Mucosa of rectum (tissue), 2 donors: ENCODE measurements around the gene KRT71.

Experiments
- H3K27ac ChIP-seq, 2 donors: one replicate each; pipeline ENCODE4 v1.7.0; 2013; ENCODE audit warnings: inconsistent platforms in 2 of 2, low read depth in 2 of 2, low read length in 2 of 2
- H3K27me3 ChIP-seq, 2 donors: one replicate each; pipeline ENCODE4 v1.7.0; 2013; ENCODE audit warnings: low read length in 2 of 2; ENCODE audit not compliant: control insufficient read depth in 2 of 2, insufficient read depth in 2 of 2
- H3K36me3 ChIP-seq, 2 donors: one replicate each; pipeline ENCODE4 v1.7.0; 2013; ENCODE audit warnings: low read length in 2 of 2; ENCODE audit not compliant: control insufficient read depth in 2 of 2, insufficient read depth in 2 of 2
- H3K4me1 ChIP-seq, 2 donors: one replicate each; pipeline ENCODE4 v1.7.0; 2013; ENCODE audit warnings: low read length in 2 of 2, mild to moderate bottlenecking in 1 of 2; ENCODE audit not compliant: control insufficient read depth in 2 of 2, insufficient read depth in 2 of 2
- H3K4me3 ChIP-seq, 2 donors: one replicate each; pipeline ENCODE4 v1.7.0; 2013; ENCODE audit warnings: low read length in 2 of 2
- H3K9ac ChIP-seq, 2 donors: one replicate each; pipeline ENCODE4 v1.7.0; 2013; ENCODE audit warnings: low read length in 2 of 2, low read depth in 1 of 2, mild to moderate bottlenecking in 1 of 2
- H3K9me3 ChIP-seq, 2 donors: one replicate each; pipeline ENCODE4 v1.7.0; 2013; ENCODE audit warnings: low read length in 2 of 2; ENCODE audit not compliant: control insufficient read depth in 2 of 2
- donor health status: healthy.
- donor health status: Normal muscosa, but diverticular disease.

KRT71 gene

DNA sequence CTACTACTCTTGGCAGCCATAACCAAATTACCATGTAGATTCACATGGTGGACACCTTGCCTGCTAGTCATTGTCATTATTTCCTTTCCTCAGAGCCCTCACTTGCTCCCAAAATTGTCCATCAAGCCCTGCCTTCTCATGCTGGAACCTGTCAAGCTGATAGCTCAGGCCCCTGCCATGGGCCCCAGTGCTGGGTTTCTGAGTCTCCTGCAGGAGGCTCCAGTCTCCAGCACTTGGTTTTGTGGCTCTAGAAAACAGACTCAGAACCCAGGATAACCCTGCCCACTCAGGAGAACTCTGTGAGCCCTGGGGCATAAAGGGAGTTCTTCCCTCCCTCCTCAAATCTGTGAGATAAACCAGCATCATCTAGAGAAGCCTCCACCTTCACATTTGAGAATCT is 10.8 kb downstream of the KRT71 start:
- Histone ChIP-seq H3K4me3 (no peak overlapping the region), H3K4me1 (peaks cover 0 to 5% of the 10 kb centered on the region in 2 donors), H3K27me3 (peaks cover 0 to 2% of the 10 kb centered on the region in 2 donors), H3K36me3 (no peaks in the 10 kb centered on the region), H3K27ac (no peak overlapping the region), H3K9me3 (no peaks in the 10 kb centered on the region), H3K9ac (no peak overlapping the region)

DNA sequence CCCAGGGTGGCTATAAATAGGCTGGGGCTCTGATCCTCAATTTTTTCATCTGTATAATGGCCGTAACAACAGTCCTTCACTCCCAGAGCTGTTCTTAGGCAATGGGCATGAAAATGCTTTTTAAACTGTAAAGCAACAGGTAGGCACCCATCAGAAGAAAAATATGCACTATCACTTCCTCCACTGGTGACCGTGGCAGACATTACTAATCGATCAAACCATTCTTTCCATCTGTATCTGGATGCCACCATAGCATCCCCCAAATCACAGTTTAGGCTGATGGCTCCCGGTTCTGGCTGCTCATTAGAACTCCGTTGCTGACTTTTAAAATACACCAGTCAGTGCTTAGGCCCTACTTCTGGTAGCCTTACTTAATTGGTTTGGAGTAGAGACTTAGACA is 11.2 kb downstream of the KRT71 start:
- Histone ChIP-seq H3K27me3 (peaks cover 0 to 2% of the 10 kb centered on the region in 2 donors), H3K9ac (no peak overlapping the region), H3K9me3 (no peaks in the 10 kb centered on the region), H3K4me3 (no peak overlapping the region), H3K4me1 (peaks cover 0 to 5% of the 10 kb centered on the region in 2 donors), H3K36me3 (no peaks in the 10 kb centered on the region), H3K27ac (no peak overlapping the region)

DNA sequence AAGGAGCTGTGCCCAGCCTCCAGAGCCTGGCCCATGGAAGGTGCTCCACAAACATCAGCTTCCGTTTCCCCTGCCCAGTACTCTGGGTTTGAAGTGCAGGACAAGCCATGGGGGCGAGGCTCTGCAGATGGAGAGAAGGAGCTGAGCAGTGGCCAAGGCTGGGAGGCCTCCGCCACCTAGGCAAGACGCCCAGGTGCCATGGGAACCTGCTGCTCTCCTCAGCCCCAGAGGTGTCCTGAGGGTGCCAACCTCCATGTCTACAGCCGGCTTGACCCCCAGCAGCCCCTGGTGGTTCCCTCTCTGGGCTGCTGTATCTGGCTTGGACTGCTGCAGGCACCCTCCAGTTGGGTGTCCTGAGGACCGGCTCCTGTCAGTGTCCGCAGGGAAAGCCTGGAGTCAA is 12.4 kb downstream of the KRT71 start:
- Histone ChIP-seq H3K27ac (no peak overlapping the region), H3K9me3 (no peaks in the 10 kb centered on the region), H3K4me3 (no peak overlapping the region), H3K27me3 (no peaks in the 10 kb centered on the region), H3K36me3 (no peaks in the 10 kb centered on the region), H3K4me1 (peaks cover 0 to 5% of the 10 kb centered on the region in 2 donors), H3K9ac (no peak overlapping the region)

DNA sequence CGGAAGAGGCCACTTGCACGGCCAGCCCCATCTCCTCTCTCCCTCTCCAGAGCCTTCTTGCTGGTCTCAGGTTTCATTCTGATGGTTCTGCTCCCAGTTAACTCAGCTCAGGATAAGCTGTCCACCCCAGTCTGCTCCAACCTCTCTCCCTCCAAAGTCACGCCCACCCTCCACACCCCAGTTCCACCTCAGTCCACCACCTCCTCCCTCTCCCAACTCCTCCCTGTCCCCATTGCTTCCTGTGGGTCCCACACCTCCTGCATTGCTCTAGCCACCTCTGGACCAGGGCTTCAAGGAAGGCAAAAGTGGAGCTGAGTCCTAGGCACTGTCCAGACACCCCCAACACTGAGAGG is 13.1 kb downstream of the KRT71 start:
- Histone ChIP-seq H3K9me3 (no peaks in the 10 kb centered on the region), H3K4me3 (no peak overlapping the region)

DNA sequence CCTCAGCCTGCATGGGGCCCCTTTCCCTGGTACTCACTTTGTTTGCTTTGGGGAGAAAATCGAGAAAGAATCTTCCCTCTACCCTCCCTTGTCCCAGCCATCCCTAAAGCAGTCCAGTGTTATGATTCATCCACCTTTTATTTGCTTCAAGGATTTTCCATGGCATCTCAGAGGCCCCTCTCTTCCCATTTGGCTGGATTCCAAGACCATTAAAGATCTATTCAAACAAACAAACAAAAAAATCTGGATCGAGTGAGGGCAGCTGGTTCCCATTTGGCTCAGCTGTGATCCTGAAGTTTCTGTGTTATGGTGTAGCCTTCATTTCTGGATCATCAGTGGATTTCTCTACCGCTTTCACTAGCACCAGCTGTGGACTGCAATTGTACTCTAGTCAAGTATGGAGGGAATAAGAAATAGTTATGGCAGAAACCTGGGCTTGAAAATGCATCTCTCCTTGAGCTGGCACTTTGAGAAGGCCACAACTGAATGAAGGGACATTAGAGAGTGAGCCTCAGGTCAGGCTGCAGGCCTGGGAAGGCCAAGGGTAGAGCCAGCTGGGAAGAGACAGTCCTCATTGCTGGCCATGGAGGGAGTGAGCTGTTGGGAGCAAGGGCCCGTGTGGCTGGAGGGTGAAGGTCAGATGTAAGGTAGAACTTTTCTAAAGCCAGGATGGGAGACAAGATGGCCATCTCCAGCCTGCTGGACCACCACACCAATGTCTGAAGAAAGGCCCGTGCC is 13.7 kb downstream of the KRT71 start:
- no peak overlapping the region for H3K9ac ChIP-seq
- no peak overlapping the region for H3K4me3 ChIP-seq
- H3K9me3 ChIP-seq: no peaks in the 10 kb centered on the region
- H3K27me3 ChIP-seq: no peaks in the 10 kb centered on the region
- H3K36me3 ChIP-seq: no peaks in the 10 kb centered on the region
- H3K4me1 ChIP-seq: peaks cover 0 to 5% of the 10 kb centered on the region in 2 donors
- H3K27ac ChIP-seq: no peak overlapping the region

More for the DNA sequence above, 13.1 kb downstream of the KRT71 start:
- Histone ChIP-seq H3K36me3 (no peaks in the 10 kb centered on the region), H3K4me1 (peaks cover 0 to 5% of the 10 kb centered on the region in 2 donors), H3K9ac (no peak overlapping the region), H3K27me3 (no peaks in the 10 kb centered on the region), H3K27ac (no peak overlapping the region)

DNA sequence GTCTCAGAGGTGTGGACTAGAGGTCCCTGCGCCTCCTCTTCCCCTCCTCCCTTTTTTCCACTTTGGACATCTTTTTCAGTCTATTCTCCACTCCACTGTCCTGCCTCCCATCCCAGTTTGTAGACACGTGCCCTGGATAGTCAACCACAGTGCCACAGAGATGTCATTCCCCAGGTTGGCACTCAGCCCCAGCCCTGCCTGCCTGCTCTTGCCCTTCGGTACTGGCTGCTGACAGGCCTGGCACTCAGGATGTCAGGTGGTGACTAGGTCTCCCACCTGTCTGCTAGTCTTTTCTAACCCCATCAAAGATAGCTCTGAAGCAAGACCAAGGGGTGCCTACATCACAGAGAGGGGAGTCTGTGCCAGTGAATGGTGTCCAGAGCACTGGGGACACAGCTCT is 15.8 kb downstream of the KRT71 start:
- H3K4me1 ChIP-seq: peaks cover 0 to 5% of the 10 kb centered on the region in 2 donors
- H3K36me3 ChIP-seq: no peaks in the 10 kb centered on the region
- H3K4me3 ChIP-seq: no peak overlapping the region
- no peaks in the 10 kb centered on the region for H3K9me3 ChIP-seq
- no peak overlapping the region for H3K27ac ChIP-seq
- no peak overlapping the region for H3K9ac ChIP-seq
- no peaks in the 10 kb centered on the region for H3K27me3 ChIP-seq

DNA sequence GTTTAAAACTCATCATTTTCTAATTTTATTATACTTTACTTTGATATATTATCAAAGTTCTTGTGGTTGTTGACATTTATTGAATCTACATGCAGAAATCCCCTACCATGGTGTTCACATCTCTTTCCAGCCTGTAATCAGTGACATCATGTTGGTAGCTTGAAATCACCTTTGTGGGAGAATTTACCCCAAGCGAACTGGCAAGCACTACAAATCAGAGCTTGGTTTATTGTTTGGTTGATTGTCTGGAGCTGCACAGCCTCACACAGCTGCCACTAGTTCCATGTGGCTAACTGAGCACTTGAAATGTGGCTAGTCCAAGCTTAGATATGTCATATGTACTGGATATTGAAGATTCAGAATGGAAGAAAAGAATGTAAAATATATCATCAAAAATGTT is 17.4 kb downstream of the KRT71 start:
- H3K27ac ChIP-seq: no peak overlapping the region
- H3K4me3 ChIP-seq: no peak overlapping the region
- no peaks in the 10 kb centered on the region for H3K9me3 ChIP-seq
- no peaks in the 10 kb centered on the region for H3K36me3 ChIP-seq
- no peak overlapping the region for H3K9ac ChIP-seq
- peaks cover 0 to 5% of the 10 kb centered on the region in 2 donors for H3K4me1 ChIP-seq
- no peaks in the 10 kb centered on the region for H3K27me3 ChIP-seq

DNA sequence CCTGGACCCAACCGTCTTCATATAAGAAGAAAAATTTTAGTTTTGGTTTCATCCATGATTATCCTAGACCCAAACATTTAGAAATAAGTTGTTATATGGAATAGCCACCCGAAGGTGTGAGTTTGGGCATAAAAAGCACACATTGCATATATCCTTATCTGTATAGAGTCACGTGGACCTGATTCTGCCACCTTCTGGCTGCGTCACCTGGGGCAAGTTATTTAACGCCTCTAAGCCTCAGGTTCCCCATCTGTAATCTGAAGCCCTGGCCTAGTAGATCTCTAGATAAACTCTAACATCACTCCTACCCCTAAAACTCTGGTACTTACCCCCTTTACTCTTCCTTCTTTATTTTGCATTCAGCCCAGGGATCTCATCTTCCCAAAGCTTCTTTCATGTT is 18.5 kb downstream of the KRT71 start:
- no peak overlapping the region for H3K9ac ChIP-seq
- H3K27me3 ChIP-seq: no peaks in the 10 kb centered on the region
- H3K27ac ChIP-seq: no peak overlapping the region
- peaks cover 0 to 2% of the 10 kb centered on the region in 2 donors for H3K4me1 ChIP-seq
- no peaks in the 10 kb centered on the region for H3K9me3 ChIP-seq
- H3K36me3 ChIP-seq: no peaks in the 10 kb centered on the region
- H3K4me3 ChIP-seq: no peak overlapping the region

DNA sequence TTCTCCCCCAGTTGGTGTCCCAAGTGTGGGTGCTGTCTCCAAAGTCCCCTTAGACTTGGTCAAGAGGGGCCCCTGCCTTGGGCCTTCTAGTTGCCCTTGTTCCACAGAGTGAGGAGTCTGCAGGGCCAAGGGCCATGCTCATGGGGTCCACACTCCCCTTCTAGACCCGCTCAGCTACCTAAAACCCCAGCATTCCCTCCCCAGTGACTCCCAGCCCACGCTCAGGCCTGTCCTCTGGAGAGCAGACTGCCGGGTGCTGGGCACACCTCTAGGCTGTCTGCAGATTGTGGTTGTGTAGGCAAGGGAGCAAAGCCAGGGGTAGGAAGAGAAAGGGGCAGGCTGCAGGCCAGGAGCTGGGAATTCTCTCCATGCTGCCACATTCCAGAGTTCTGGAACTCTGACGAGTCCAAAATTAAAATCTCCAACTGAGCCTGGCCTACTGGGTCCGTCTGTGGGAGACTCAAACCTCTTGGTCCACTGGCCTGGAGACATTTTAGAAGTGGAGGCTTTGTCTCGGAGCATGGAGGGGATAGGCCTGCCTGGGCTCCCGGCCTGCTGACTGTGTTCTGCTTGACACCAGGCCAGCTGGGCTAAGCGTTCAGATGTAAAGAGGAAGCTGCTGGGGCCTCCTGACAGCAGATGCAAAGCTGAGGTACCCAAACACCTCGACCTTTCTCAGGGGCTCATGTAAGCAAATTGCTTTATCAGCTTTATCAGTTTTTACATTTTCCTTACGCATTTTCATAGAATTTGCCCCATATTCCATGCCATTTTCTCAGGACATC is 19.1 kb downstream of the KRT71 start:
- H3K27ac ChIP-seq: no peak overlapping the region

DNA sequence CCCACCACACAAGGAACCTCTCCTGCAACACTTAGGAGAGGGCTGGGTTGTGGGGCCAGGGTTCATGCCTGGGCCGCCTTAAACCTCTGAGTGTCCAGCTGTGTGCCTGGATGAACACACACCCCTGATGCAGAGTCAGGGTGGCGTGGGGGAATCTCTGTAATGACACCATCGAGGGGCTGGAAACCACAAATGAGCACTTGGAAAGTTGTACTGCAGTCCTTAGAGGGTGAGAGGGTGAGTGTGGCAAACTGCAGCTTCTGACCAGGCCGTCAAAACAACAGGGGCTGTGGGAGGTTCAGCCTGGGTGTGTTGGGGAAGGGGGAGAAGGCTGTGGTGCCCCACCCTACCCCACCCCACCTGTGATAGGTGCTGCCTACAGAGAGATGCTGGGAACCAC is 20.3 kb downstream of the KRT71 start:
- no peaks in the 10 kb centered on the region for H3K4me1 ChIP-seq
- no peak overlapping the region for H3K27ac ChIP-seq
- no peaks in the 10 kb centered on the region for H3K9me3 ChIP-seq
- H3K27me3 ChIP-seq: no peaks in the 10 kb centered on the region
- H3K9ac ChIP-seq: no peak overlapping the region
- no peaks in the 10 kb centered on the region for H3K36me3 ChIP-seq
- H3K4me3 ChIP-seq: no peak overlapping the region

More for the DNA sequence above, 19.1 kb downstream of the KRT71 start:
- H3K36me3 ChIP-seq: no peaks in the 10 kb centered on the region
- no peak overlapping the region for H3K4me3 ChIP-seq
- H3K4me1 ChIP-seq: no peaks in the 10 kb centered on the region
- no peaks in the 10 kb centered on the region for H3K27me3 ChIP-seq
- H3K9ac ChIP-seq: no peak overlapping the region
- no peaks in the 10 kb centered on the region for H3K9me3 ChIP-seq
